ENCODE measurements around the gene CATSPERD. TPM values are rescaled to one million over a fixed set of nuclear protein-coding genes. Genes with fewer than 3 reads are reported as not detected.
"Not testable (repeated sequence)": the region's sequence is repeated elsewhere in the genome, so short reads cannot be mapped to it uniquely, and the experiment has no call there.

CATSPERD gene
- total RNA-seq, 1 experiment from 2014 or later = not detected

- peak; percentile 58 for DNase-seq (ENCODE audit: low read depth)
Observed at GRCh38 chr19:5697022-5697889, 23.2 kb upstream of the CATSPERD start.

- DNase-seq (ENCODE audit: low read depth) = peak; percentile 49
Observed at GRCh38 chr19:5697890-5698634, 22.4 kb upstream of the CATSPERD start.

GRCh38 chr19:5698635-5699422, 21.6 kb upstream of the CATSPERD start:
- DNase-seq (ENCODE audit: low read depth) = peak; percentile 22

- peak; percentile 16 for DNase-seq (ENCODE audit: low read depth)
Observed at GRCh38 chr19:5700455-5701092, 19.9 kb upstream of the CATSPERD start.

- not testable (repeated sequence) for DNase-seq (ENCODE audit: low read depth)
Observed at GRCh38 chr19:5702053-5702410, 18.4 kb upstream of the CATSPERD start.

GRCh38 chr19:5703819-5704818, 16.3 kb upstream of the CATSPERD start:
- peak; percentile 7 for DNase-seq (ENCODE audit: low read depth)

- DNase-seq (ENCODE audit: low read depth) = no peak
Observed at GRCh38 chr19:5705552-5705951, 14.9 kb upstream of the CATSPERD start.

- DNase-seq (ENCODE audit: low read depth) = no peak
Observed at GRCh38 chr19:5706876-5707573, 13.4 kb upstream of the CATSPERD start.

GRCh38 chr19:5707576-5708575, 12.6 kb upstream of the CATSPERD start:
- no peak for DNase-seq (ENCODE audit: low read depth)

GRCh38 chr19:5711025-5711424, 9.4 kb upstream of the CATSPERD start:
- DNase-seq (ENCODE audit: low read depth) = no peak

GRCh38 chr19:5711713-5712161, 8.7 kb upstream of the CATSPERD start:
- DNase-seq (ENCODE audit: low read depth) = no peak

GRCh38 chr19:5713228-5713627, 7.2 kb upstream of the CATSPERD start:
- DNase-seq (ENCODE audit: low read depth) = no peak

GRCh38 chr19:5714816-5715215, 5.6 kb upstream of the CATSPERD start:
- DNase-seq (ENCODE audit: low read depth) = no peak

- DNase-seq (ENCODE audit: low read depth) = no peak
Observed at GRCh38 chr19:5717215-5717935, 3.1 kb upstream of the CATSPERD start.

- DNase-seq (ENCODE audit: low read depth) = peak; percentile 41
Observed at GRCh38 chr19:5718037-5718578, 2.3 kb upstream of the CATSPERD start.

GRCh38 chr19:5718579-5719273, 1.7 kb upstream of the CATSPERD start:
- DNase-seq (ENCODE audit: low read depth) = peak; percentile 54

Data from Daoy (cell line).